GM21825 (cell line): Measurements from ENCODE around the gene CTNNA2.

Experiments used
- ATAC-seq: cut with Tn5 transposase; IDR thresholded peaks from one replicate; pipeline ENCODE4 v1.9.1; 2021; ENCODE audit warnings: mild to moderate bottlenecking, moderate library complexity; ENCODE audit not compliant: unreplicated experiment

CTNNA2 gene

DNA sequence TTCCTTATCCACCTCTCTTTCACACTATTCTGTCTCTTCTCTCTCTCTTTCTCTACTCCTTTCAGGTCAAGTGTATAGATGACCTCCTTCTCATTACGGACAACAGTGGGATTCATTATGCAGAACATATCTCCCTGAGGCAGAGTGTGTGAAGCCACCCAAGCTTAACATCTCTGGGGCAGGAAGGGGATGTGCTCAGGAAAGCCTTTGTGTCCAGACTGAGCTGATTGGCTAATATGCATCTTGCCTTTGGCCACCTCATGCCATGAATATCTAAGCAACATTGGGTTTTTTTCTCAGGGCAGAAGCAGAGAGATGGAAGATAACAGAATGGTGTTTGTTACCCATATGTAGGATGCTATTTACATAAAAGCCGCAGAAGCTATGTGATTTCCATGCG, 1003.1 kb downstream of the CTNNA2 start:
- ATAC-seq, result no peak

DNA sequence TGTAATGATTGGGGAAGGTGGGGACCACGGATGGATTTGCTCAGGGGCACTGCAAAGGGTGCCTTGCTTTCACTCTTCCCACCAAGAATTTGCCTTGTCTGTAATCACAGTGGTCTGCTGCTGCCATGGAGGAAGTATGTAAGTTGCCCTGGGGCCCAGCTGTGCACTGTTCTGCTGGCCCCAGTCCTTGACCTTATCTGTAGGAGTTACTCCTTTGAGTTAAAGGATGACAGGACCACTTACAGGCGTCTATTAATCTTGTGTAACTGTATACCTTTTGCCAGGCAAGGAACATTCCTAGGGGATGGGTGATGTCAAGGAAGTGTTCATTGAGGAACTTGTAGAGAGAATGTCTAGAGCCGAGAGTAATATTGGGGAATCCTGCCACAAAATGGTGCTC, 1004.5 kb downstream of the CTNNA2 start:
- ATAC-seq, result no peak

DNA sequence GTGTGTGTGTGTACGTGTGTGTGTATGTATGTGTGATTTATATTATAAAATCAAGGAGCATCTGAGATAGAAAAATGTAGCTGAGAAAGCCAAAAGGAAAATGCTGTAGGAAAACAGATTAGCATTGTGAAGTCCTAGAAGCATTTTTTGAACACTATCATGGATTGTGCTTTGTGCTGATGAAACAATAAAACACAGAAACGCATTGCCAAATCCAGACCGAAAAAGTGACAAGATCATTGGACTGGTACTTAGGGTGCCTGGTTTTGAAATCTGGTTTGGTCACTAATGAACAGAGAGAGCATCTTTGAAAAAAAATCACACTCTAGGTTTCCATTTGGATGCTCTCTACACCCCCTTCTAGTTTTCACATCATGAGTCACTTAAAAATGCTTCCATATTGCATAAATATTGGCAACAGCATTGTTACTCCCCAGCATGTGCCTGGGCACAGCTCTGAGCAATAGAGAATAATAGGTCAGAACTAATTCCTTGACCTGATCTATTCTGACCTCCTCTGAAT, 1006.3 kb downstream of the CTNNA2 start:
- ATAC-seq, result no peak

DNA sequence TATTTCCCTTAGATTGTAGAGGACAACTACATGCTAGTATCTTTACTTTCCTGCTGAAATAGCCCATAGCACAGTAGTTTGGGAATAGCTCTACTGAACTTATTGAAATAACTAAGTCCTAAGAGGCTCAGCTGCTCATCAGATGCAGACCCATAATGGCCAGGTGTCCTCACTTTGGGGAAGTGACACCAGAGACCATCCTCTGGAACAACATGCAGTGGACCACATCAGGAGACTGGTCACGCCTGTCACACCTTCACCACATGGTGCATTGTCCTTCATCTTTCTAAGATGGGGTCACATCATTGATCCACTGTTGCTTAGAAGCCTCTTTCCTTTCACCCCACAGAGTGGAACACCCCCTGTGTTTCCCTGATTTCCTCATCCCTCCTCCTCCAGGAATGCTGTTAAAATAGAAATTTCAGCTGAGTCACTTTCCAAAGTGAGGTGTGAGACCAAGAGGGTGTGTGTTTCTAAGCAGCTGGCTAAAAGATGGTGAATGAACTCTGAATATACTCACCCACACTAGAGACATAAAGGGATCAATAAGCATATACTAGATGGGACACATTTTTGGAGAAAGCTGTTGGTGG, 1006.9 kb downstream of the CTNNA2 start:
- no peak for ATAC-seq

DNA sequence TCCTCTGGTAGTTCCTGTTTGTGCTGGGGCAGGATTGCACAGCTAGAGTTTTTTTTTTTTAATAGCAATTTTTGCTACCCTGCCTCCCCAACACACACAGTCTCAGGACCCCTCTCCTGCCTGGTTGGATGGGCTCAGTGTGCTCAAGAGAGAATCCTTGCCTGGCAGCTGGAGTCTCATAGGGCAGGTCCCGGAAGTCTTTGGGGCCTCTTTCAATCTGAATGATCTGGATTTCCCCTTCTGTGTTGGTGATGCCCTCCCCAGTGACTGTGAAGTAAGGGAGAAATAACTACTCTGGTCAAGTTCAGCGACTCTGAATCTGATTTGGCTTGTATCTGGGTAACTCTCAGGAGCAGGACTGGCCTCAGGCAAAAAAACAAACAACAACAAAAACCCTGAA, 1012.3 kb downstream of the CTNNA2 start:
- peak; percentile 68 for ATAC-seq

DNA sequence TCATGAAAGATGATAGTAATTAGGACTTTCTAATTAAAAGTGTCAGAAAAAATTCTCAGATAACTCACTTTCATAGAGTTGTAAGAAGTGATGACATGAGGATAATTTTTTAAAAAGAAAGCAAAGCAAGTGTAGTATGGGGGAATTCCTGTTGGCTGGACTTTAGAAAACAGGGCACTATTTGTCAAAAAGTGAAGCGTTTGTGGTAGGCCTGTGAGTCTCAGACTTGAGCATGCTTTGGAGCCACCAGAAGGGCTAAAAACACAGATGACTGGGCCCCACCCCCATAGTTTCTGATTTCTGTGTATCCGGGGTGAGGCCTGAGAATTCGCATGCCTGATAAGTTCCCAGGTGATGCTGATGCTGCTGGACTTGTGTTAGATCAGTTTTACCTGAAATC, 1014.3 kb downstream of the CTNNA2 start:
- no peak for ATAC-seq

DNA sequence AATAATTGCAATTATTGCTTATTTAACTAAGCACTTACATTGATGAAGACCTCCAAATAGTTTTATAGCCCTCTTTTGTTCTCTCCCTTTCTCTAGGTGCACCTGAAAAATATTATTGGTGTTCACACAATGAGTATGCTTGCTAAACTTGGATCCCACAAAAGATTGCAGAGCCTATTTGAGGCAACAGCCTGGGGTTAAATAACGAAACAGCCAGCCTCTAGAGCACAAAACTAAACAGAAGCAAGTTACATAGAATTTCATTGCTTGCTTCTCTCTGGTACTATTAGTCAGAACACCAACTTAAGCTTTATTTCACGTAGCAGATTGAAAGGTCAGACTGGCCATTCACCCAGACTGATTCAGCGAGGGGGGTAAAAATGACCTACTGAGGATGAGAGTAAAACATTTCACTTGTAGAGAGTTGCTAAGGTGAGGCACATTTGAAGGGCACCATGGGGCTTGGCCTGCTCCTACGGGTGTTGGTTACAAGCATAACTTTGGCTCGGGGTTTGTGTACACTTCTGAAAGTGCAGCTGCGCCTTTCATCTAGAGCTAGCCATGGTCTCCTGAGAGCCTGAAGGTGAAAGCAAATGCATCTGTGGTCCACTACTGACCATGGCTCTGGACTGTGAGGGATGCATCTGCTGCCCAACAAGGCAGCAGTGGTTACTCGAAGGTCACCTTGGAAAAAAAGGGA, 1016.8 kb downstream of the CTNNA2 start:
- ATAC-seq, result no peak

DNA sequence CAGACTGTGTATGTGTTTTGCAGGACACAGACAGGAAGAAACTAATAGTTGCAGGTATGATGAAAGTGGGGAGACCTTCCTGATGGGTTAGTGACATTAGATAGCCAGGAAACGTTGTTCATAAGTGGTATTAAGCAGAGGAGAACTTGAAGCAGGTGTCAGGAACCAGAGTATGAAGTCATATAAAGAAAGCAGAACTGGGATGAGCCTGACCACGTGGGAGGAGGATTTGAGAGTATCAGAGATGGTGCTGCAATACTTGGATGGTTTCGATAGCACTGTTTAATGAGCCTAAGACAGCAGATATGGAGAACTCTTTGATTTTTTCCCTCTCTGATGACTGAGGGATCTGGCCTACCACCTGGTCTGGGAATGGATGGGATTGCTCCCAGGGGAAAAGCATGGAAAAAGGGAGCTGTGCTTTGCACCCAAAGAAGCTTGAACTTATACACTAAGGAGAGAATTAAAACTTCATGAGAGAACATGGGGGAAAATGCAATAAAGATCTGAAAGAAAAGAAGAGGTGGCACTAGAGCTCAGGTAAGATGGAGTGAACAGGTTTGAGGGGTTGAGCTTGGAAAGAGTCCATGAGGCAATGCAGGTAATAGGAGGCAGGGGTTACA, 1017.7 kb downstream of the CTNNA2 start:
- no peak for ATAC-seq

DNA sequence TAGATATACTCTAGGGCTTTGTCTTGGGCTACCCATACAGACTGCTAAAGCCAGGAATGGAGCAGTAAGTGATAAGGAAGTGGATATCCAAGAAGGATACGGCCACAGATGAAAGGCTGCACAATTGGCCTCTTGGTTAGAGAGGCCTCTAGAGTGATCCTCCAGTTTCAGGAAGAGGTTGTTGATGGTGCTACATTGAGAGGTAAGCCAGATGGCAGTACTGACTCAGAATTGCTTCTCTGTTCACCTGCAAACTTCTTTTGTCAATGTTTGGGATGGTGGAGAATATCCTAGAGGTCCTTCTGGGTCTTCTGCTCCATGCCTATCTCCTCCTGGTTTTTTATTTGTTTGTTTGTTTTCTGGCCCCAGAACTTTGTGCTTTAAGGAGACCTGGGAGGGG, 1018.5 kb downstream of the CTNNA2 start:
- ATAC-seq, result no peak

DNA sequence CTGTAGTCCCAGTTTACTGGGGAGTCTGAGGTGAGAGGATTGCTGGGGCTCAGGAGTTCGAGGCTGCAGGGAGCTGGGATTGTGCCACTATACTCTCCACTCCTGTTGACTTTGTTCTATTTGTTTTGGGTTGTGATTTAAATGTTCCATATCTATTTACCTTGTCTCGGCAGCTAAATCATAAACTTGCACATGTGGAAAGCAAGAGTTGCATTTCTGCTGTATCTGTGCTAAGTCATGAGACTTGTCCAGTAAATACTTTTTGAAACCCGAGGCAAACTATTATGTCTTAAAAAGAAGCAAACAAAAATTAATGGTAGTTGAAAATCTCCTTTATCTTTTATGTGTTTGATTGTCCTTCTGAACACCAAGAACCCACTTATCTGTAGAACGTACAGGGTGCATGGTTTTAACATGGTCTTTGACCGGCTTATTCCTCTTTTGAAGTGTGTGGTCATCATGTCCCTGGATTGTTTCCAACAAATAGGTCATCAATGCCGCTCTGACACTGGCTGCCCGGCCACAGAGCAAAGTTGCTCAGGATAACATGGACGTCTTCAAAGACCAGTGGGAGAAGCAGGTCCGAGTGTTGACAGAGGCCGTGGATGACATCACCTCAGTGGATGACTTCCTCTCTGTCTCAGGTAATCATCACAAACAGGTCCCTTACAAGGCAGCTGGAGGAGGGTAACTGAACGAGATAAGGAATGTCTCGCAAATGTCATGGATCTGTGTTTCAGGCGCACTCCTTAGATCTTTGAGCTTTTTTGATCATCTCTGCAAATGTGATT, 1032.8 kb downstream of the CTNNA2 start:
- ATAC-seq, result no peak

DNA sequence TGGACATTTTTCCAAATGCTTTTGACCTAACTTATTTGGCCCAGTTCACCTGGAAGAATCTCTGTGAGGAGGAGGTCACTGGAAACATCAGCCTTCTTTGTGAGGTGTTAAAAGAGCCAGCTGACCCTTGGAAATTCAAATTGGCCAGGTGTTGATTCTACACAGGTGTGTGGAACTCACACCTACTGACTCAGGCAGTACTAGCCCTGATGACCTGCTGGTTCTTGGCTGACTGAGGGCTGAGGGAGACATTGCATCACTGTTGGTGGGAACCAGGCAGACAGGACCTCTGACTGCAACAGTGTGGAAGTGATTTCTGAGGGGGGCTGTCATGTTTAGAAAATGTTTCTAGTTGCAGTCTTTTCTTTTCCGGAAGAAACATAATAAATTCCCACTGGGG, 1033.9 kb downstream of the CTNNA2 start:
- no peak for ATAC-seq

DNA sequence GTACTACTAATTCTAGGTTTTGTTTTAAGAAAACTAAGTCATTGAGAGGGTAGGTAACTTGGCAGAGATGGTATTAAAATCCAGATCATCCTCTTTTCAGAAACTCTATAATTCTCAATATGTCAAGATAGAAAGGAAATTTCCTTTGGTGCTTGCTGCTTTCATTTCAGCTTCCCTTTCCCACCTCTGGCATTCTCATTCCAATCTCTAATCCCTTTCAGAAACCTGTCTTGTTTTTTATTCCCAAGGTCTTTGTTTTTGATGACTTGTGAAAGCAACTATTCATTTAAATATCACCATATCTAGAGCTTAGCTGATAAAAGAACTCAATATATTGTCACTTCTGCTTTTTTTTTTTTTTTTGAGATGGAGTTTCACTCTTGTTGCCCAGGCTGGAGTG, 1034.5 kb downstream of the CTNNA2 start:
- no peak for ATAC-seq

DNA sequence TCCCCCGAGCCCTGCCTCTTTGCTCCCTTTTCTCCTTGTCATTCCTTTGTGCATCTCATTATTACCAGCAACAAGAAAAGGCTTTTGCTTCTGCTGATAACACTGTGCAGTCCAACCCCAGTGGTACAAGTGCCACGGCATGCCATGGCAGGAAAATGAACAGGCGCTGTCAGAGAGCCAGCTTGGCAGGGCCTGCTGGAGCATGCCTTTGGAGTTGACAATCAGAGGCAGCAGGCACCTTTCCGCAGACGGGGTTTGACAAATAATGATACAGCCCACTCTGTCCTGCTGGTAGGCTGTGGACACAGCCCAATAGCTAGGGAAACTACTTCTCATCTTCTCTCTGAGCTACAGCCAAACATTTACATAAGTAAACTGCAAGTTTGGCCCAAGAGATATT, 1035.6 kb downstream of the CTNNA2 start:
- ATAC-seq, result no peak

DNA sequence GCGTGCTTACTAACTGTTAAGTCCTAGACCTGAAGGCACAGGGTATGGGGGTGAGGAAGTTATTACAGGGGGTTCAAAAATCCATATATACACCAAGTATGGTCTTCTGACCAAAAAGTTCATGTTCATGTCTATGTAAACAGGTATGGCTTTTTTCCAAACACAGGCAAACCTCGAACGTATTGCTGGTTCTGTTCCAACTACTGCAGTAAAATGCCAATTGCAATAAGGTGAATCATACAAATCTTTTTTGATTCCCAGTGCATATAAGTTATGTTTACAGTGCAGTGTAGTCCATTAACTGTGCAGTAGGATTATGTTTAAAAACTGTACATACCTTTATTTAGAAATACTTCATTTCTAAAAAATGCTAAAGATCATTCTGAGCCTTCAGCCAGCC, 1037.0 kb downstream of the CTNNA2 start:
- ATAC-seq, result no peak

DNA sequence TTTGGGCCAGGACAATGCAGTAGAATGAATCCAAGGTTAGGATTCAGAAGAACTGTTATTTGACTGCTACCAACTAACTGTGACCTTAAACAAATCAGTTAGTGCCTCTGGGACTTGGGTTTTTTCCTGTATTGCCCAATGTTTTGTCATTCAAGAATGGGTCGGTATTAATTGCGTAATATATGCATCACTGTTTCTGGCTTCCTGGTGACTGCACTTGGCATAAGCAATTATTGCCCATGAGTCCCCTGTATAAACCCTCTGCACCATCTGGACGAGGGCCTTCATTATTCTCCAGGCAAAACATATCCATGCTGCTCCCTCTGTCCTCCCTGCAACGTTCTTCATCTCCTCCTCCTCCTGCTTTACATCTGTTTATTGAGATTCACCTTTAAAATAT, 1047.5 kb downstream of the CTNNA2 start:
- ATAC-seq, result no peak

DNA sequence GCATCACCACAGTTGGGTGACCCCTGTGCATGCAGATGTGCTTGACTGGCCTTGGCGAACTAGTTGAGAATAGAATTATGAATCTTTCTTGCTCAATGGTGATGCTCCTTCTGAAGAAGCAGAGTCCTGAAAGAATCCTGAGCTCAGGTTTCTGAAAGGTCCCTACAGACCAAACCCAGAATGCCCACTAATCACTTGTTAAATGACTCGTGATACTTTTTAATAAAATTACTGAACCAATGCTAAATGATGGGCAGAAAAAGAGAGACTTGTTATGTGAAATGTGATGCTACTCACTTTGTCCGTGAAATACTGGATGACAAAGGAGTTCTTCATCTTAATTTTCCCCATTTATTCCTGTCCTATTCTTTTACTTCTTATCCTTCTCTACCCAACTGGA, 1055.2 kb downstream of the CTNNA2 start:
- ATAC-seq, result no peak

DNA sequence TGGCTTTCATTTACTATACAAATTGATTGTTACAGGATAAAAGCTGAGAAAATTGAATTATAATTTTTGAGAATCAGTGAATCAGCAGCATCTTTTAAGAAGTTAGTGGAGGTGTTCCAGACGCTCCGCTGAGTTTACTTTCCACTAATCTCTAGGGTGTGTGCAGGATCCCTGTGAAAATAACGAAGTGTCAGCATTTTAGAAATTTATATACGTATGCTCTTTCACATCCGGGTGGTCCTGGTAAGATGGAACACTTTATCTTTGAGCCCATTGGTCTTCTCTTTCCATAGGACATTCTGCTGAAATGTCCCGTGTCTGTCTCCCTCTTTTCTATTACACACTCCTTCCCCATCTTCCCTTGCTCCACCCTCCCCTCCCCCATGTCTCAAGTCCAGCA, 1060.3 kb downstream of the CTNNA2 start:
- no peak for ATAC-seq

DNA sequence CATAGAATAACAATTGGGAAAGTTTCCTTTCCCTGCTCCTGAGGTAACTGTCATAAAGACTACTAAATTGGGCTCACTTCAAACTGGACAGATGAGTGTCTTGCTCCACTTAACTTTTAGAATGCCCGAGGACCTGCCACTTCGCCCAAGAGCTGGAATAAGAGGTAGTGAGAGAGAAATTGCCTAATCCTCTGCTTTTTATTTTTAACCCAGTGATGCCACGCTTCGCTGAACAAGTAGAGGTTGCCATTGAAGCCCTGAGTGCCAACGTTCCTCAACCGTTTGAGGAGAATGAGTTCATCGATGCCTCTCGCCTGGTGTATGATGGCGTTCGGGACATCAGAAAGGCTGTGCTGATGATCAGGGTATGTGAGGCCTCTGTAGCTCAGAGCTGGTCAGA, 1061.1 kb downstream of the CTNNA2 start:
- no peak for ATAC-seq

DNA sequence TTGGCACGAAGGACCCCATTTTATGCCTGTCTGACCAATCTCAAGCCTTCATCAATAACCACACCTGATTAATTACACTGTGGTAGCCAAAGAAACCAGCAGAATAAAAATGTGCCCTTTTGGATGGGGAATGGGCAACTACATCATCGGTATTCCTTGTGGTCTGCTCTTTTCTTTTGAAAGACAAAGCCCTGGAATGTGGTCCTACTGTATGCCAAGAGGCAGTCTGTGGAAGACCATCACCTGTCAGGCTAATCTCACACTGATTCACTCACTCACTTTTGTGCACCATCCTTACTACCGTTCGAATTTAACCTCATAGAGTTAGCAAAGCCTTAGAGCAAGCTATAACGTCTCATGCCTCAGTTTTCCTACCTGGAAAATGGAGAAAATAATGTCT, 1066.9 kb downstream of the CTNNA2 start:
- no peak for ATAC-seq

DNA sequence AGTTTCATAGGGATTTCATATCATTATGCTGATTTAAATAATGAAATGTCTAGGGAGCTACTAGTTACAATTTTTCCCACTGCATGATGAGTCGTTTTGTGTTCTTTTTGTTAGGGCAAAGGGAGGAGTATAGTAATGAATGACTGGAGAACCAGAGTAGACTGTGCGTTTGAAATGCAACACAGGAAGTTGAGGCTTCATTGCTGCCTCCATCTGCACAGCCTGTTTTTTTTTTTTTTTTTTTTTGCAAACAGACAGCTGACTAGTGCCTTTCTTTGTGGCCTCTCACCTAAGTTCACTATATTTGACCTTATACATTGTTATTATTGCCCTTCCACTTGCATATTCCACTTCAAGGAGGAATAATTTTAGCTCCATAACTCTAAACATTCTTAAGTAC, 1078.4 kb downstream of the CTNNA2 start:
- ATAC-seq, result no peak

DNA sequence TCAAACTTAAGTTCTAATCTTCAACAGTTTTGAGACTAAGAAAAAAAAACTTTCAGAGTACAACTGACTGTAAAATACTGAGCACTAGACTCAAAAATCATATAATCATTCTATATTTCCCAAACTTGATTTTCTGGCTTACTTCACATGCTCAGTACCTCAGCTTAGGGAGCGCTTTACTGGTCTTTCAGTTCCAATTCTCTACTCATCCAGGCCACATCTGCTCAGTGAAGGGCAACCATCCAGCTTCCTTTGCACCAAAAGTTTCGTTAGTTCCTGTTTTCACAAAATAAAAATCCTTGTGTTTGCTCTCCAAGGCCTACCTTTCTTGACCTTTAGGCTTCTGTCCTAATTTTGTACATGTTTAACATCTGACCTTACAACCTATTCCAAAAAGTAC, 1079.3 kb downstream of the CTNNA2 start:
- ATAC-seq, result no peak

DNA sequence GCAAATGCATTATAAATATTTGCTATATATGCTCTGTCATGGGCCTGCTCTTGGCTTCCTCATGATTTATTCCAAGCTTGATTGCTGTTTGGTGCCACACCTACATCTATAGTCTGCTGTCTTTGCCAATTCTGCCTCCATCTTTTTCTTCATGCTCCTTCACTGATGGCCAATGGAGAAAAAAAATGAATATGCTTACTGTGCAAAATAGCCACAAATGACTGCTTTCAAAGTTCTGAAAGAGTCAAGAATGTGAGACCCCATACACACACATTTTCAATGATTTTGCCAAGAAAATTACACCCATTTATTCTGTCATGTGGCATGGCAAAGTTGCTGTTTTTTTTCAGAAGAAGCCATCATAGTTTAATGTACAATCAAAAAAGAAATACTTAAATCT, 1097.3 kb downstream of the CTNNA2 start:
- no peak for ATAC-seq
